Suprapubic skin (tissue), 3 donors: ENCODE data around the gene PLAAT1.

Experiments
- CTCF ChIP-seq, 2 donors: fragments of 200-600 bp in 1 of 2; fragments of 450-650 bp in 1 of 2; sonication (generic) in 1 of 2; IDR thresholded peaks; one replicate each; pipeline ENCODE4 v1.5.1; 2016 to 2019; ENCODE audit warnings: antibody characterized with exemption in 2 of 2, mild to moderate bottlenecking in 1 of 2, moderate library complexity in 1 of 2
- EP300 ChIP-seq: sonication (generic); formaldehyde crosslinking; IDR thresholded peaks from one replicate; pipeline ENCODE4 v1.6.1; 2017; ENCODE audit warnings: antibody characterized with exemption
- POLR2A ChIP-seq, 2 donors: fragments of 450-650 bp; IDR thresholded peaks; one replicate each; pipeline ENCODE4 v1.6.1; 2017; ENCODE audit warnings: antibody characterized with exemption in 2 of 2, mild to moderate bottlenecking in 2 of 2, moderate library complexity in 2 of 2

- TF ChIP-seq CTCF (IDR thresholded peaks at IDR 0.05) (no peak), EP300 (no peak), POLR2A (IDR thresholded peaks at IDR 0.05) (no peak)
Measured at GRCh38 chr3:193262707-193263106, 21.7 kb downstream of the PLAAT1 start.
